Astrocyte (in vitro differentiated cells and primary cell): ENCODE measurements around the gene SLCO3A1.

Source experiments
- CTCF ChIP-seq: IDR thresholded peaks from 2 replicates; pipeline ENCODE4 v1.5.1; 2011; ENCODE audit warnings: low read depth, mild to moderate bottlenecking, inconsistent platforms, low read length, moderate library complexity; ENCODE audit not compliant: insufficient read depth
- EZH2 ChIP-seq: IDR thresholded peaks from 2 replicates; pipeline ENCODE4 v1.6.1; 2012; ENCODE audit warnings: mild to moderate bottlenecking, low read length, inconsistent platforms; ENCODE audit not compliant: insufficient read depth

DNA sequence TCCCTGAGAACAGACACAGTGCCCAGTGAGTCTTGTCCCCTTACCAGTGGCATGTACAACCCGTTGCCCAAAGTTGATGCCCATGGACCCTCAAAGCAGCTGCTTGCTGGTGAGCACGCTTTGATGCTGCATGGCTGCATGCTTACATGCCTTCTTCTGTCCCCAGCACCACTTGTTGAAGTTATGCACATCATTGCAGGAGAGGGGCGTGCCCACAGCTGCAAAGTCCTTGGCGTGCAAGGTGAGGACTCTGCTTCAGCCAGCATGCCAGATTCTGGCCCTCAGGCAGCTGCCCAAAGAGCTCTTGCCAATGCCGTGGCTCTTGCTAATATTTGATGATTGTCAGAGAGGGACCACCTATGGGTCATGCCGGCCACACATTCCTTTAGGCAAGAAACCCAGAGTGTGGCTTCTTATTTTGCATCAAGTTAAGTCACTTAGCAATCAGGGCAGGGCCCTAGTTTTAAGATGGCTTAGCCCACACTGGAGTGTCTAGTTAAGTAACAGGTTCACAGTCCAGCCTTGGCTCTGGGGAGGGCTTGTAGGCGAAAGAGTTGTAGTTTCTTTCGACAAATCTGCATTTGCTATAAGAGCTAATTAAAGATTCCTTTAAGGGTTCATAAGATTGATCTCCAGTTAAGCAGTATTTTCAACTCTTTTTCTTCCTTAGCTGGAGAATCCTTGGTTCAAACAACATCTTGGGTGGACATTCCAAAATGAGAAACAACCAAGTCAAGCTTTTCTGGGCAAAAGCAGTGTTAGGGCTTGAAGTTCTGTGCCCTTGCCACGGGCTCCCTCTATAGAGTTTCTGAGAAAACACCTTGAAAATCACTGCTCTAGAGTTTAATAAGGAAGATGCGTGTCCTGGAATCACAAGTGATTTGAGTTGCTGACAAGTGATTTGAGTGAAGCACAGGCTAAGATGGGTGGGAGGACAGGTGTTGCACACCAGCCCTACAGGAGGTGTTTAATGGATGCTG lies 128.6 kb downstream of the SLCO3A1 start:
- TF ChIP-seq EZH2: no peak
- TF ChIP-seq CTCF: no peak
